Activated CD4-positive, alpha-beta T cell treated with anti-CD3 and anti-CD28 coated beads, Interleukin-2, amount 10 ng/mL, durations not matched to agents 7 days and 5 days (primary cell): ENCODE data around the gene ITK. TPM values are rescaled to one million over a fixed set of nuclear protein-coding genes. Genes with fewer than 3 reads are reported as not detected.

Experiments
- total RNA-seq, 2 experiments: library from RNA; stranded (reverse); gene quantifications; one replicate each; pipeline ENCODE4 v1.2.3, GENCODE V29; 2021

The ITK gene
- total RNA-seq, 2 experiments from 2014 or later, result 258 to 306 TPM

Other genes with a start within 250 kb of the ITK start
- gene TIMD4, start 217.6 kb upstream of the ITK start, total RNA-seq, result 1 to 10 TPM in 1 of 2 experiments, under 1 TPM in 1; 0.92 to 1.2 TPM
- gene HAVCR1, start 121.7 kb upstream of the ITK start, total RNA-seq, result 1 to 10 TPM; 1.5 to 2.0 TPM
- 10 to 100 TPM; 30.9 to 34.7 TPM for gene HAVCR2, start 71.8 kb upstream of the ITK start, total RNA-seq
- 10 to 100 TPM; 12.1 to 13.2 TPM for gene MED7, start 38.0 kb upstream of the ITK start, total RNA-seq
- not detected for gene GARIN3, start 14.6 kb upstream of the ITK start, total RNA-seq
- 100 to 1,000 TPM; 452 to 606 TPM for gene CYFIP2, start 85.3 kb downstream of the ITK start, total RNA-seq